HG02973 (cell line): ENCODE measurements around the gene MDP1.
A peak's percentile ranks its signal among the peaks of the same experiment; 100 is the strongest.
"Not testable (repeated sequence)": the region's sequence is repeated elsewhere in the genome, so short reads cannot be mapped to it uniquely, and the experiment has no call there.

Experiments
- ATAC-seq: cut with Tn5 transposase; IDR thresholded peaks from one replicate; pipeline ENCODE4 v1.9.1; 2021; ENCODE audit warnings: moderate library complexity; ENCODE audit not compliant: unreplicated experiment

MDP1 gene

GRCh38 chr14:24251880-24252288, 36.0 kb upstream of the MDP1 start:
- ATAC-seq: no peak

GRCh38 chr14:24250354-24250753, 34.5 kb upstream of the MDP1 start:
- no peak for ATAC-seq

GRCh38 chr14:24249230-24250021, 33.6 kb upstream of the MDP1 start:
- no peak for ATAC-seq

GRCh38 chr14:24247422-24247821, 31.6 kb upstream of the MDP1 start:
- ATAC-seq: no peak

GRCh38 chr14:24246765-24247212, 30.9 kb upstream of the MDP1 start:
- ATAC-seq: no peak

- not testable (repeated sequence) for ATAC-seq
These were observed 29.5 kb upstream of the MDP1 start for GRCh38 chr14:24245350-24245749.

- no peak for ATAC-seq
These were observed 27.5 kb upstream of the MDP1 start for GRCh38 chr14:24243336-24243836.

- ATAC-seq: peak; percentile 73
These were observed 26.1 kb upstream of the MDP1 start for GRCh38 chr14:24241829-24242443.

GRCh38 chr14:24240110-24240918, 24.4 kb upstream of the MDP1 start:
- no peak for ATAC-seq

- ATAC-seq: no peak
These were observed 22.7 kb upstream of the MDP1 start for GRCh38 chr14:24238527-24239037.

GRCh38 chr14:24238123-24238522, 22.3 kb upstream of the MDP1 start:
- ATAC-seq: no peak

GRCh38 chr14:24237463-24237955, 21.6 kb upstream of the MDP1 start:
- ATAC-seq: no peak

- no peak for ATAC-seq
These were observed 21.0 kb upstream of the MDP1 start for GRCh38 chr14:24236689-24237462.

GRCh38 chr14:24235804-24236688, 20.2 kb upstream of the MDP1 start:
- no peak for ATAC-seq

GRCh38 chr14:24234095-24235005, 18.5 kb upstream of the MDP1 start:
- no peak for ATAC-seq

GRCh38 chr14:24233538-24233866, 17.6 kb upstream of the MDP1 start:
- ATAC-seq: no peak

GRCh38 chr14:24232645-24233537, 17.0 kb upstream of the MDP1 start, which contains the start of gene GMPR2:
TSS of gene GMPR2 (plus strand) at chr14:24232929. CDS start at chr14:24233254, 325 bp downstream.
- ATAC-seq: peak; percentile 44
